OCI-LY1 (cell line): ENCODE results near the gene SYNJ1.

Source experiments
- H2AFZ ChIP-seq: fragments of 200-600 bp; sonication (generic), shearing (Covaris generic); 2 replicates; pipeline ENCODE4 v1.6.0; 2014; ENCODE audit warnings: antibody characterized with exemption, mild to moderate bottlenecking, low read length
- H3F3A ChIP-seq: fragments of 200-600 bp; sonication (generic), shearing (Covaris generic); 2 replicates; pipeline ENCODE4 v1.6.0; 2014; ENCODE audit warnings: mild to moderate bottlenecking, antibody characterized with exemption, low read length, moderate library complexity; ENCODE audit not compliant: insufficient read depth
- H3K27ac ChIP-seq: fragments of 200-600 bp; sonication (generic); 2 replicates; pipeline ENCODE4 v1.5.1; 2014; ENCODE audit warnings: low read length, mixed run types, mild to moderate bottlenecking, low read depth; ENCODE audit not compliant: poor library complexity, severe bottlenecking
- H3K27me3 ChIP-seq: fragments of 200-600 bp; sonication (generic); 2 replicates; pipeline ENCODE4 v1.6.0; 2014; ENCODE audit warnings: antibody characterized with exemption, mild to moderate bottlenecking, low read length, moderate library complexity; ENCODE audit not compliant: insufficient read depth
- H3K36me3 ChIP-seq: fragments of 200-600 bp; sonication (generic); 2 replicates; pipeline ENCODE4 v1.6.1; 2014; ENCODE audit warnings: mild to moderate bottlenecking, antibody characterized with exemption, low read length, moderate library complexity, mixed read lengths; ENCODE audit not compliant: insufficient read depth
- H3K4me1 ChIP-seq: fragments of 200-600 bp; sonication (generic); 2 replicates; pipeline ENCODE4 v1.5.1; 2014; ENCODE audit warnings: mild to moderate bottlenecking, low read length, moderate library complexity; ENCODE audit not compliant: insufficient read depth, severe bottlenecking
- H3K4me2 ChIP-seq: fragments of 200-600 bp; sonication (generic), shearing (Covaris generic); 2 replicates; pipeline ENCODE4 v1.6.1; 2014; ENCODE audit warnings: low read length
- H3K4me3 ChIP-seq: fragments of 200-600 bp; sonication (generic); 2 replicates; pipeline ENCODE4 v1.5.1; 2014; ENCODE audit warnings: low read length, low read depth, mild to moderate bottlenecking, mixed read lengths; ENCODE audit not compliant: poor library complexity, severe bottlenecking
- H3K79me2 ChIP-seq: fragments of 200-600 bp; shearing (Covaris generic); 2 replicates; pipeline ENCODE4 v1.6.1; 2016; ENCODE audit warnings: mixed run types, low read length, mixed read lengths; ENCODE audit not compliant: insufficient read depth
- H3K9ac ChIP-seq: fragments of 200-600 bp; sonication (generic), shearing (Covaris generic); 2 replicates; pipeline ENCODE4 v1.6.1; 2014; ENCODE audit warnings: mild to moderate bottlenecking, low read length, mixed read lengths
- H3K9me2 ChIP-seq: fragments of 200-600 bp; sonication (generic), shearing (Covaris generic); 2 replicates; pipeline ENCODE4 v1.6.1; 2014; ENCODE audit warnings: low read depth, mild to moderate bottlenecking, low read length, mixed read lengths
- H3K9me3 ChIP-seq: fragments of 200-600 bp; shearing (Covaris generic); 2 replicates; pipeline ENCODE4 v1.6.1; 2014; ENCODE audit warnings: low read length, mixed read lengths
- H4K20me1 ChIP-seq: fragments of 200-600 bp; sonication (generic), shearing (Covaris generic); 2 replicates; pipeline ENCODE4 v1.6.0; 2016; ENCODE audit warnings: mild to moderate bottlenecking, low read length; ENCODE audit not compliant: insufficient read depth
- EZH2 ChIP-seq: fragments of 200-600 bp; sonication (generic), shearing (Covaris generic); IDR thresholded peaks from 2 replicates; pipeline ENCODE4 v1.8.0; 2017; ENCODE audit warnings: borderline replicate concordance, mixed run types, mild to moderate bottlenecking, antibody characterized with exemption, low read length, moderate library complexity, mixed read lengths
- TF ChIP-seq, protein P1 (sequence below): fragments of 200-600 bp; sonication (generic), shearing (Covaris generic); IDR thresholded peaks from 2 replicates; pipeline ENCODE4 v1.5.1; 2017; ENCODE audit warnings: mild to moderate bottlenecking, antibody characterized with exemption, low read length, moderate library complexity, mixed read lengths

The SYNJ1 gene

DNA sequence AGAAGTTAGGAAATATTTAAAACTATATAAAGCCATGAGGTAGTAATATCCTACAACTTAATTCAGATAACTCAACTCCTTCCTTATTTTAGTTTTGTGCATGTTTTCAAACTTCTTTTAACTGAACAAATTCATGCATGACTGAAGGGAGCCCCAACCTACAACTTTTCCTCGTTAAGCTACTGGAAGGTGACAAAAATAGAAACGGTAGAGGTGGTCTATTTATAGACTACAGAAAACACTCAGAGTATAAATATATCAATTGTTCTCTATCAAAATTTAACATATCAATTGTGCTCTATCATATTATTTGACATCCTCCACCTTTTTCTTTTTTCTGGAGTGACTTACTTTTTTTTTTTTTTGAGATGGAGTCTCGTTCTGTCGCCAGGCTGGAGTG is 16.8 kb downstream of the SYNJ1 start:
- Histone ChIP-seq H3K27me3 (no peaks in the 10 kb centered on the region), H3K4me2 (no peak overlapping the region), H3K4me3 (no peak overlapping the region), H3K9me3 (no peaks in the 10 kb centered on the region), H3K36me3 (no peaks in the 10 kb centered on the region; the same call in 1 of the 2 replicates), H3K27ac (no peak overlapping the region), H2AFZ (no peak overlapping the region), H3K9me2 (no peaks in the 10 kb centered on the region), H3K79me2 (no peaks in the 10 kb centered on the region), H3K9ac (no peak overlapping the region), H3F3A (no peaks in the 10 kb centered on the region), H4K20me1 (no peaks in the 10 kb centered on the region; the same call in 1 of the 2 replicates), H3K4me1 (peaks cover 10% of the 10 kb centered on the region)
- TF ChIP-seq, protein P1, sequence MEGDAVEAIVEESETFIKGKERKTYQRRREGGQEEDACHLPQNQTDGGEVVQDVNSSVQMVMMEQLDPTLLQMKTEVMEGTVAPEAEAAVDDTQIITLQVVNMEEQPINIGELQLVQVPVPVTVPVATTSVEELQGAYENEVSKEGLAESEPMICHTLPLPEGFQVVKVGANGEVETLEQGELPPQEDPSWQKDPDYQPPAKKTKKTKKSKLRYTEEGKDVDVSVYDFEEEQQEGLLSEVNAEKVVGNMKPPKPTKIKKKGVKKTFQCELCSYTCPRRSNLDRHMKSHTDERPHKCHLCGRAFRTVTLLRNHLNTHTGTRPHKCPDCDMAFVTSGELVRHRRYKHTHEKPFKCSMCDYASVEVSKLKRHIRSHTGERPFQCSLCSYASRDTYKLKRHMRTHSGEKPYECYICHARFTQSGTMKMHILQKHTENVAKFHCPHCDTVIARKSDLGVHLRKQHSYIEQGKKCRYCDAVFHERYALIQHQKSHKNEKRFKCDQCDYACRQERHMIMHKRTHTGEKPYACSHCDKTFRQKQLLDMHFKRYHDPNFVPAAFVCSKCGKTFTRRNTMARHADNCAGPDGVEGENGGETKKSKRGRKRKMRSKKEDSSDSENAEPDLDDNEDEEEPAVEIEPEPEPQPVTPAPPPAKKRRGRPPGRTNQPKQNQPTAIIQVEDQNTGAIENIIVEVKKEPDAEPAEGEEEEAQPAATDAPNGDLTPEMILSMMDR: no peak
- no peak for TF ChIP-seq EZH2

DNA sequence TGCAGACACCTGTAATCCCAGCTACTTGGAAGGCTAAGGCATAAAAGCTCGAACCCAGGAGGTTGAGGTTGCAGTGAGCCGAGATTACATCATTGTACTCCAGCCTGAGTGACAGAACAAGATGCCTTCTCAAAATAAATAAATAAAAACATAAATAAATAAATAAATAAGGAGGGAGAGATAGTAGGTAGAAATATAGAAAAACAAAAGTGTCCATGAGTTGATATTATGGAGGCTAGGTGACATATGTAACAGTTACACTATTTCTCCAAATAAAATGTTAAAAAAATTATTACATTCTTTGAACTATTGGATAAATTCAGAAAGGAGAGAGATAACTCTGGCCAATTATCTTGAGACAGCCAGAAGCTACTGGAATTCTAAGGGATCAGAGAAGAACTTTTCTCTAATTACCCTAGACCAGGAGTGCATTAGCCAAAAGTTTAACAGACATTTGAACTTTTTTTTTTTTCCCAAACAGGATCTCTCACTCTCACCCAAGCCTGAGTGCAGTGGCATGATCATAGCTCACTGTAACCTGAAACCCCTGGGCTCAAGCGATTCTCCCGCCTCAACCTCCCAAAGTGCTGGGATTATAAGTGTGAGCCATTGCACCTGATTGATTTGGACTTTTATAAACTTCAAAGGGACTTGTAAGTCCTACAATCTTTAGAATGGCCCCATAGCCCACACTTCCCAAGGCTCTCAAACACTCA is 17.6 kb downstream of the SYNJ1 start:
- no peaks in the 10 kb centered on the region for H3K79me2 ChIP-seq
- no peaks in the 10 kb centered on the region for H3K27me3 ChIP-seq
- H4K20me1 ChIP-seq: no peaks in the 10 kb centered on the region; the same call in 1 of the 2 replicates
- no peak overlapping the region for H3K4me3 ChIP-seq
- H2AFZ ChIP-seq: no peak overlapping the region
- no peaks in the 10 kb centered on the region for H3F3A ChIP-seq
- H3K36me3 ChIP-seq: no peaks in the 10 kb centered on the region; the same call in 1 of the 2 replicates
- H3K4me2 ChIP-seq: no peak overlapping the region
- no peak overlapping the region for H3K27ac ChIP-seq
- H3K9ac ChIP-seq: no peak overlapping the region
- TF ChIP-seq EZH2: no peak
- TF ChIP-seq, protein P1: no peak
- no peaks in the 10 kb centered on the region for H3K9me2 ChIP-seq
- no peaks in the 10 kb centered on the region for H3K9me3 ChIP-seq
- peaks cover 10% of the 10 kb centered on the region for H3K4me1 ChIP-seq

DNA sequence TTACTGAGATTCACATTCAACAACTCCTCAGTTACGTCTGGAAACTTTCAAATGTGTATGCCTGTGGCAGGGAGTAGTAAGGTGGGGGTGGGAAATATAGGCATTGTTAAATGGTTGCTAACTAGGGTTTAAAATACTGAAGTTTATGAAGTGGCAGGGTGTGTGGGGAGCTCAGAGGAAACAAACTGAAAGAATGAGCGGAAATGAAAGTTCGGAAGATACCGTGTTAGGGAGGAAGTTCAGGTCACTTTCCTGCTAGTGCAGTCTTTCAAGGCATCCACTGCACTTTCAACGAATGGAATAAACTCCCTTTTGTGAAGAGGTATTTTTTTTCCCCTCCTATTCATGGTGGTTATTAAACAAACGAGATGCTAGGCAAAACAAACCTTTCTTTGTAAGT is 19.7 kb downstream of the SYNJ1 start:
- peaks cover 7% of the 10 kb centered on the region; the same call in 1 of the 2 replicates for H3K36me3 ChIP-seq
- no peaks in the 10 kb centered on the region for H3K9me2 ChIP-seq
- H3K9ac ChIP-seq: no peak overlapping the region
- H3K27ac ChIP-seq: no peak overlapping the region
- no peak overlapping the region for H3K4me3 ChIP-seq
- TF ChIP-seq, protein P1: no peak
- TF ChIP-seq EZH2: no peak
- H3K4me1 ChIP-seq: peaks cover 10% of the 10 kb centered on the region
- H3K79me2 ChIP-seq: no peaks in the 10 kb centered on the region
- H2AFZ ChIP-seq: no peak overlapping the region
- H3K4me2 ChIP-seq: no peak overlapping the region
- no peaks in the 10 kb centered on the region for H3K27me3 ChIP-seq
- no peaks in the 10 kb centered on the region for H3K9me3 ChIP-seq
- H4K20me1 ChIP-seq: no peaks in the 10 kb centered on the region
- H3F3A ChIP-seq: no peaks in the 10 kb centered on the region
